MCF 10A (cell line): ENCODE results near the gene CALB2. TPM values are rescaled to one million over a fixed set of nuclear protein-coding genes. Genes with fewer than 3 reads are reported as not detected.
"Not testable (repeated sequence)": the region's sequence is repeated elsewhere in the genome, so short reads cannot be mapped to it uniquely, and the experiment has no call there.

Source experiments
- BruUV-seq: library from RNA; stranded (reverse); fragments of 400-500 nt; replicated peaks from 2 replicates; lab custom pipeline; 2021; lab: Mats Ljungman, UMichigan
- CTCF ChIA-PET: fragments of 300-600 bp; sonication (Branson Sonifier 250); formaldehyde crosslinking; extraction: SDS; loops from one replicate; lab custom pipeline; 2021; ENCODE audit warnings: antibody characterized with exemption, inconsistent platforms; lab: Yijun Ruan, JAX
- POLR2A ChIA-PET: fragments of 300-600, 350-650 bp; sonication (Branson Sonifier 250); formaldehyde crosslinking; extraction: SDS; loops from one replicate; lab custom pipeline; 2020; ENCODE audit warnings: antibody characterized with exemption, inconsistent platforms; lab: Yijun Ruan, JAX
- DNase-seq: peaks from one replicate; pipeline ENCODE4 v3.0.0-alpha.2; 2018; ENCODE audit not compliant: unreplicated experiment
- H3K27ac Mint-ChIP-seq: one replicate; pipeline ENCODE4 v1.8.0; 2022; ENCODE audit warnings: mild to moderate bottlenecking, low read depth, mixed read lengths; ENCODE audit not compliant: unreplicated experiment
- H3K27me3 Mint-ChIP-seq: one replicate; pipeline ENCODE4 v1.8.0; 2022; ENCODE audit warnings: mixed read lengths; ENCODE audit not compliant: insufficient read depth, unreplicated experiment
- H3K36me3 Mint-ChIP-seq: one replicate; pipeline ENCODE4 v1.8.0; 2022; ENCODE audit warnings: mild to moderate bottlenecking, moderate library complexity, mixed read lengths; ENCODE audit not compliant: insufficient read depth, unreplicated experiment
- H3K4me1 Mint-ChIP-seq: one replicate; pipeline ENCODE4 v1.8.0; 2022; ENCODE audit warnings: mixed read lengths; ENCODE audit not compliant: insufficient read depth, unreplicated experiment
- H3K4me3 Mint-ChIP-seq: one replicate; pipeline ENCODE4 v1.8.0; 2022; ENCODE audit warnings: mild to moderate bottlenecking, moderate library complexity, mixed read lengths; ENCODE audit not compliant: unreplicated experiment
- H3K9me3 Mint-ChIP-seq: one replicate; pipeline ENCODE4 v1.8.0; 2022; ENCODE audit warnings: mixed read lengths; ENCODE audit not compliant: unreplicated experiment
- CTCF ChIP-seq: fragments of 200-600 bp; IDR thresholded peaks from one replicate; pipeline ENCODE4 v1.8.0; 2022; ENCODE audit warnings: antibody characterized with exemption, mild to moderate bottlenecking; ENCODE audit not compliant: unreplicated experiment
- intact Hi-C: fragments of 100-400 bp; cut with micrococcal nuclease; formaldehyde crosslinking; loops from 2 replicates; pipeline ENCODE4 v1.14.1; 2022
- total RNA-seq: library from RNA; stranded (reverse); gene quantifications from 2 replicates; pipeline ENCODE4 v1.2.3, GENCODE V29; 2022

The CALB2 gene
- total RNA-seq, 1 experiment from 2014 or later: 0.23 TPM

- POLR2A ChIA-PET: interaction anchor here (0.6 kb wide), 1 partner anchor 109 kb away, joined by 3 read pairs; no protein-coding TSS in a partner anchor
- no peak for DNase-seq
- intact Hi-C loops: no loop called here
- CTCF ChIA-PET: no interaction called here
- Mint-ChIP-seq H3K36me3 (no peaks in the 10 kb centered on the region), H3K9me3 (no peaks in the 10 kb centered on the region), H3K4me1 (no peaks in the 10 kb centered on the region), H3K4me3 (no peak overlapping the region), H3K27me3 (peaks cover 12% of the 10 kb centered on the region), H3K27ac (no peak overlapping the region)
- no TSS peak for BruUV-seq
- no peak for TF ChIP-seq CTCF
Measured at GRCh38 chr16:71354156-71354555, 4.4 kb upstream of the CALB2 start.

GRCh38 chr16:71356051-71356740, 2.3 kb upstream of the CALB2 start:
- H3K27me3 Mint-ChIP-seq: peaks cover 12% of the 10 kb centered on the region

DNA sequence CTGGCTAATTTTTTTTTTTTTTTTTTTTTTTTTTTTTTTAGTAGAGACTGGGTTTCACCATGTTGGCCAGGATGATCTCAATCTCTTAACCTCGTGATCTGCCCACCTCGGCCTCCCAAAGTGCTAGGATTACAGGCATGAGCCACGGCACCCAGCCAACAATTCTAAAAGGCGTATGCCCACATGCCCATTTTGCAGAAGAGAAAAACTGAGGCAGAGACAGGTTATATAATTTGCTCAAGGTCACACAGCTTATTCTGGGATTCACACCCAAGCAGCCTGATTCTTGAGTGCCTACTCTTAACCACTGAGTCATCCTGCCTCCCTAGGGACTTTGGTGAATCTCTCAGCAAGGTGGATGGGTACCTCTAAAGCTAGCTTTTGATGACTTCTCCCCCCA, 1.6 kb upstream of the CALB2 start:
- DNase-seq, H3K4me3 Mint-ChIP-seq, H3K36me3 Mint-ChIP-seq, H3K27ac Mint-ChIP-seq, BruUV-seq, H3K9me3 Mint-ChIP-seq, intact Hi-C loops: not testable (repeated sequence)
- peaks cover 12% of the 10 kb centered on the region for H3K4me1 Mint-ChIP-seq
- H3K27me3 Mint-ChIP-seq: peaks cover 12% of the 10 kb centered on the region
- ChIA-PET POLR2A (interaction anchor here (0.6 kb wide), 1 partner anchor 661 kb away, joined by 3 read pairs; no protein-coding TSS in a partner anchor), CTCF (interaction anchor here (0.6 to 3.8 kb wide), 13 partner anchors 8 to 676 kb away, joined by 3 to 36 read pairs (median 4); partner anchors contain the start of gene VAC14)

More at GRCh38 chr16:71356051-71356740, 2.3 kb upstream of the CALB2 start:
- no TSS peak for BruUV-seq
- no peak for DNase-seq
- Mint-ChIP-seq H3K9me3 (no peaks in the 10 kb centered on the region), H3K36me3 (no peaks in the 10 kb centered on the region), H3K27ac (no peak overlapping the region), H3K4me1 (peaks cover 12% of the 10 kb centered on the region), H3K4me3 (no peak overlapping the region)
- POLR2A ChIA-PET: interaction anchor here (0.6 kb wide), 1 partner anchor 661 kb away, joined by 3 read pairs; no protein-coding TSS in a partner anchor
- CTCF ChIA-PET: interaction anchor here (0.6 to 3.8 kb wide), 5 partner anchors 12 to 675 kb away, joined by 3 to 36 read pairs (median 4); partner anchors contain the start of gene VAC14
- TF ChIP-seq CTCF: no peak
- intact Hi-C loops: no loop called here

- Mint-ChIP-seq H3K27me3 (peaks cover 12% of the 10 kb centered on the region), H3K4me3 (no peak overlapping the region), H3K36me3 (no peaks in the 10 kb centered on the region), H3K9me3 (no peaks in the 10 kb centered on the region), H3K4me1 (peaks cover 12% of the 10 kb centered on the region), H3K27ac (no peak overlapping the region)
- POLR2A ChIA-PET: no interaction called here
- intact Hi-C loops: loop anchor here (1.0 kb wide), 1 partner anchor 142 kb away; no protein-coding TSS in a partner anchor
- no peak for TF ChIP-seq CTCF
- no TSS peak for BruUV-seq
- no peak for DNase-seq
- CTCF ChIA-PET: interaction anchor here (0.6 to 3.8 kb wide), 25 partner anchors 9 to 614 kb away, joined by 3 to 36 read pairs (median 3); partner anchors contain the start of gene VAC14
Measured at GRCh38 chr16:71357681-71358080, 842 bp upstream of the CALB2 start.
